ENCODE data around the gene TRAF4. TPM values are rescaled to one million over a fixed set of nuclear protein-coding genes. Genes with fewer than 3 reads are reported as not detected.

Gene TRAF4
- total RNA-seq, 1 experiment from 2014 or later = 227 TPM

DNA sequence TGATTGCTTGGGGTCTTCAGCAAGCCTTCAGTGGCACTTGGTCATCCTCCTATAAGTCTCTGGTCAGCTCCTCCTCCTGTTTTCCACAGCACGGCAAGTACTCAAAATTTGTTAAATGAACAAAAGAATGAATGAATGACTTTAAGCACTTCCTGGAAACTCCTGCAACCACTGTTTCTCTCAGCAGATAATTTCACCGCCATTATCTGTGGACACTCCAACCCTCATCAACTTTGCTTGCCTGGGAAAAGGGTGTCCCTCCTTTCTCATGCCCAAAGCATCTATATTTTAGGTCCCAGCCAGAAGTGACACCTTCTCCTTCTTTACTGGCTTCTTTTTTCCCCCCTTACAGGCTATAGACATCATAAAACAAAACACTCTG is 36.5 kb upstream of the TRAF4 start:
- Histone ChIP-seq H4K20me1 (ENCODE audit: control insufficient read depth, insufficient read depth, insufficient read length) (peaks cover 4% of the 10 kb centered on the region), H3K4me2 (ENCODE audit: insufficient read depth, insufficient read length, low read length) (no peak overlapping the region), H2BK5ac (ENCODE audit: insufficient read length, low read length) (no peak overlapping the region), H2BK15ac (ENCODE audit: low read depth, low read length) (no peak overlapping the region), H2AFZ (ENCODE audit: low read length) (no peak overlapping the region), H4K91ac (ENCODE audit: insufficient read length, low read depth, low read length) (no peak overlapping the region), H3K23ac (ENCODE audit: insufficient read length, low read depth, low read length) (no peak overlapping the region), H2BK20ac (ENCODE audit: low read depth, low read length, poor library complexity, severe bottlenecking) (no peak overlapping the region), H3K56ac (ENCODE audit: insufficient read length, low read depth, low read length) (no peak overlapping the region), H3K14ac (ENCODE audit: insufficient read depth, low read length) (no peak overlapping the region), H3K4me1 (ENCODE audit: insufficient read depth, low read length) (no peaks in the 10 kb centered on the region; the same call in 1 of the 2 replicates), H3K4ac (ENCODE audit: low read depth, low read length) (no peak overlapping the region), H2BK120ac (ENCODE audit: low read depth, low read length, poor library complexity, severe bottlenecking) (no peak overlapping the region), H3K27me3 (ENCODE audit: insufficient read depth, low read length) (no peaks in the 10 kb centered on the region), H3K79me1 (ENCODE audit: insufficient read depth, low read depth, low read length, poor library complexity, severe bottlenecking) (no peaks in the 10 kb centered on the region), H4K8ac (replicated peaks; ENCODE audit: insufficient read length, low read depth, low read length) (no peak overlapping the region), H3T11ph (ENCODE audit: low read length) (no peak overlapping the region), H4K5ac (ENCODE audit: insufficient read length, low read depth, low read length) (no peak overlapping the region), H3K9ac (ENCODE audit: extremely low read depth, insufficient read length, low read length) (no peak overlapping the region), H3K23me2 (ENCODE audit: insufficient read length, low read depth, low read length, poor library complexity, severe bottlenecking) (peaks cover 14% of the 10 kb centered on the region), H3K27ac (ENCODE audit: insufficient read length, low read depth, low read length) (no peak overlapping the region), H3K9me3 (ENCODE audit: control insufficient read depth, low read depth, low read length) (no peaks in the 10 kb centered on the region), H3K18ac (ENCODE audit: insufficient read length, low read depth, low read length) (no peak overlapping the region), H3K79me2 (ENCODE audit: insufficient read depth, low read length) (no peaks in the 10 kb centered on the region), H2AK5ac (ENCODE audit: insufficient read length, low read length) (no peak overlapping the region), H2BK12ac (ENCODE audit: insufficient read length, low read depth, low read length) (no peak overlapping the region)
- H3K27ac Mint-ChIP-seq = peak overlapping the region in 2 of 3 experiments; percentile 29 to 55; a peak in 3 of 7 replicates
- no peaks in the 10 kb centered on the region for H3K27me3 Mint-ChIP-seq (ENCODE audit: low read depth)
- peaks cover 35 to 45% of the 10 kb centered on the region in 2 experiments for H3K4me1 Mint-ChIP-seq
- TF ChIP-seq, protein P1, sequence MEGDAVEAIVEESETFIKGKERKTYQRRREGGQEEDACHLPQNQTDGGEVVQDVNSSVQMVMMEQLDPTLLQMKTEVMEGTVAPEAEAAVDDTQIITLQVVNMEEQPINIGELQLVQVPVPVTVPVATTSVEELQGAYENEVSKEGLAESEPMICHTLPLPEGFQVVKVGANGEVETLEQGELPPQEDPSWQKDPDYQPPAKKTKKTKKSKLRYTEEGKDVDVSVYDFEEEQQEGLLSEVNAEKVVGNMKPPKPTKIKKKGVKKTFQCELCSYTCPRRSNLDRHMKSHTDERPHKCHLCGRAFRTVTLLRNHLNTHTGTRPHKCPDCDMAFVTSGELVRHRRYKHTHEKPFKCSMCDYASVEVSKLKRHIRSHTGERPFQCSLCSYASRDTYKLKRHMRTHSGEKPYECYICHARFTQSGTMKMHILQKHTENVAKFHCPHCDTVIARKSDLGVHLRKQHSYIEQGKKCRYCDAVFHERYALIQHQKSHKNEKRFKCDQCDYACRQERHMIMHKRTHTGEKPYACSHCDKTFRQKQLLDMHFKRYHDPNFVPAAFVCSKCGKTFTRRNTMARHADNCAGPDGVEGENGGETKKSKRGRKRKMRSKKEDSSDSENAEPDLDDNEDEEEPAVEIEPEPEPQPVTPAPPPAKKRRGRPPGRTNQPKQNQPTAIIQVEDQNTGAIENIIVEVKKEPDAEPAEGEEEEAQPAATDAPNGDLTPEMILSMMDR (conservative IDR thresholded peaks at IDR 0.05) = no peak
- H3K4me3 Mint-ChIP-seq = no peak overlapping the region
- no peak for DNase-seq
- no peaks in the 10 kb centered on the region for H3K9me3 Mint-ChIP-seq
- no CpG with 5 or more reads among the region's 2 CpGs for WGBS (ENCODE audit: extremely low coverage, insufficient read length, low lambda C conversion rate)
- peaks cover 8 to 37% (median 25%) of the 10 kb centered on the region in 3 experiments; a peak in 6 of 7 replicates for H3K36me3 Mint-ChIP-seq (ENCODE audit: insufficient read depth in 1 of 3, low read depth in 3 of 3)
